Keratinocyte (primary cell): ENCODE data around the gene CSTB. TPM values are rescaled to one million over a fixed set of nuclear protein-coding genes. Genes with fewer than 3 reads are reported as not detected.

ENCODE experiments used
- DNase-seq: peaks from one replicate; pipeline ENCODE4 v3.0.0-alpha.2; 2011; ENCODE audit warnings: low read depth, missing footprints, low spot score
- FAIRE-seq: peaks from 2 replicates; lab custom pipeline; 2011; peaks lifted over from hg19 to GRCh38; lab: Jason Lieb, UNC
- H2AFZ ChIP-seq: 2 replicates; pipeline ENCODE4 v1.6.0; 2012; ENCODE audit warnings: low read length, control low read depth, inconsistent platforms; ENCODE audit not compliant: control insufficient read depth
- H3K27ac ChIP-seq: 2 replicates; pipeline ENCODE4 v1.5.1; 2011; ENCODE audit warnings: low read length; ENCODE audit not compliant: control insufficient read depth, insufficient read depth
- H3K27me3 ChIP-seq: 3 replicates; pipeline ENCODE4 v1.6.0; 2011; ENCODE audit warnings: low read length; ENCODE audit not compliant: control insufficient read depth, insufficient read depth; ENCODE audit errors: extremely low read depth
- H3K36me3 ChIP-seq, 2 experiments: 2 replicates in 1 of 2; 3 replicates in 1 of 2; pipeline ENCODE4 v1.5.1; 2011; ENCODE audit warnings: low read length in 2 of 2, mild to moderate bottlenecking in 1 of 2; ENCODE audit not compliant: control insufficient read depth in 2 of 2, insufficient read depth in 2 of 2; ENCODE audit errors: extremely low read depth in 1 of 2
- H3K4me1 ChIP-seq: 3 replicates; pipeline ENCODE4 v1.5.1; 2011; ENCODE audit warnings: low read length; ENCODE audit not compliant: control insufficient read depth, insufficient read depth; ENCODE audit errors: extremely low read depth
- H3K4me2 ChIP-seq: 3 replicates; pipeline ENCODE4 v1.6.0; 2011; ENCODE audit warnings: low read depth, low read length; ENCODE audit not compliant: control insufficient read depth, insufficient read depth; ENCODE audit errors: extremely low read depth
- H3K4me3 ChIP-seq, 3 experiments: fragments of 200-600 bp in 1 of 3; sonication (generic) in 1 of 3; 2 replicates in 2 of 3; 3 replicates in 1 of 3; pipeline ENCODE4 v1.5.1; 2011 to 2016; ENCODE audit warnings: low read length in 3 of 3, mild to moderate bottlenecking in 3 of 3, control low read depth in 2 of 3, inconsistent platforms in 1 of 3, low read depth in 1 of 3, mixed read lengths in 1 of 3, mixed run types in 1 of 3, moderate library complexity in 1 of 3; ENCODE audit not compliant: control insufficient read depth in 2 of 3, insufficient read depth in 2 of 3; ENCODE audit errors: extremely low read depth in 1 of 3
- H3K79me2 ChIP-seq: 2 replicates; pipeline ENCODE4 v1.6.0; 2012; ENCODE audit warnings: low read length; ENCODE audit not compliant: control insufficient read depth, insufficient read depth
- H3K9ac ChIP-seq: 3 replicates; pipeline ENCODE4 v1.6.0; 2011; ENCODE audit warnings: low read length; ENCODE audit not compliant: control insufficient read depth, insufficient read depth; ENCODE audit errors: extremely low read depth
- H3K9me1 ChIP-seq: 3 replicates; pipeline ENCODE4 v1.6.0; 2011; ENCODE audit warnings: low read length; ENCODE audit not compliant: control insufficient read depth, insufficient read depth; ENCODE audit errors: extremely low read depth
- H3K9me3 ChIP-seq: 2 replicates; pipeline ENCODE4 v1.5.1; 2012; ENCODE audit warnings: low read depth, low read length; ENCODE audit not compliant: control insufficient read depth
- H4K20me1 ChIP-seq: 3 replicates; pipeline ENCODE4 v1.6.0; 2011; ENCODE audit warnings: low read length; ENCODE audit not compliant: control insufficient read depth, insufficient read depth; ENCODE audit errors: extremely low read depth
- EZH2 ChIP-seq: IDR thresholded peaks from one replicate; pipeline ENCODE4 v1.6.1; 2012; ENCODE audit warnings: inconsistent platforms, mild to moderate bottlenecking, low read length, moderate library complexity
- dilution Hi-C: fragments of 300-500 bp; cut with MboI; formaldehyde crosslinking; loops from one replicate; pipeline ENCODE4 v1.7.0; 2020; ENCODE audit warnings: low sequenced_read_pairs; ENCODE audit not compliant: extremely low pct_ligation_motif_present
- polyA plus RNA-seq, 5 experiments: library from polyadenylated mRNA; depleted of rRNA in 3 of 5; stranded (reverse) in 3 of 5; stranded (forward) in 1 of 5; unstranded in 1 of 5; fragments of >200 nt; gene quantifications; 1 replicate in 1 of 5; 2 replicates in 3 of 5; 3 replicates in 1 of 5; pipeline versions ENCODE4 v1.2.1 to v1.2.3, GENCODE V29; 2011 to 2012; ENCODE audit warnings: missing spikeins in 2 of 5, low read depth in 1 of 5, low replicate concordance in 1 of 5
- TF ChIP-seq, protein P1 (sequence below), 3 experiments: IDR thresholded peaks in 1 of 3; conservative IDR thresholded peaks in 1 of 3; optimal IDR thresholded peaks in 1 of 3; 2 replicates in 2 of 3; 3 replicates in 1 of 3; pipeline versions ENCODE3 to v1.5.1; 2011; ENCODE audit warnings: low read length in 3 of 3, mild to moderate bottlenecking in 3 of 3, moderate library complexity in 2 of 3, control low read depth in 1 of 3, inconsistent platforms in 1 of 3; ENCODE audit not compliant: insufficient read depth in 2 of 3; ENCODE audit errors: extremely low read depth in 1 of 3

CSTB gene
- polyA plus RNA-seq, 1 donor (not counting 4 experiments of a cell fraction or from before 2014, with no cell fraction given) = 126 TPM

DNA sequence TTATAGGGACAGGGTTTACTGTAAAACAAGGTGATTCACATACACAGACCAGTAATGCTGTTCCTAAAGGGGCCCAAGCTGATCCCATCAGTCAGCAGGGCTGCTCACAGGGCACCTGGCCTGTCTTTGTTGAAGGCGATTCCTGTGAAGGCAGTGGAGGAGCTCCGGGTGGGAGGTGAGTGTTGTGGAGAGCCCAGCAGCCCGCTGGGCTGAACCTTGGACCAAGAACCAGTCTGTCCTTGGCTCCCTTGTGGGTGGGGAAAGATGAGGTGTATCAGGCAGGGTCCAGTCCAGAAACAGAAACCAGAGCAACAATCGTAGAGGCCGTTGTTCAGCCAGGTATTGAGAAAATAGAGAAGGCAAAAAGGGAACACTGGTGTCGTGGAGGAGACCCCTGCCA is 44.6 kb downstream of the CSTB start:
- no peaks in the 10 kb centered on the region for H3K27me3 ChIP-seq
- H3K9ac ChIP-seq = no peak overlapping the region
- peaks cover 11% of the 10 kb centered on the region for H4K20me1 ChIP-seq
- DNase-seq (no peak), FAIRE-seq (no peak)
- H3K4me3 ChIP-seq = no peak overlapping the region
- no peak overlapping the region for H3K4me2 ChIP-seq
- H3K4me1 ChIP-seq = peaks cover 37% of the 10 kb centered on the region
- H3K9me3 ChIP-seq = no peaks in the 10 kb centered on the region
- no peak overlapping the region for H3K27ac ChIP-seq
- no peak overlapping the region for H2AFZ ChIP-seq
- dilution Hi-C loops = no loop called here
- H3K79me2 ChIP-seq = peaks cover 87% of the 10 kb centered on the region
- peaks cover 16 to 42% of the 10 kb centered on the region in 2 experiments for H3K36me3 ChIP-seq
- TF ChIP-seq, protein P1, sequence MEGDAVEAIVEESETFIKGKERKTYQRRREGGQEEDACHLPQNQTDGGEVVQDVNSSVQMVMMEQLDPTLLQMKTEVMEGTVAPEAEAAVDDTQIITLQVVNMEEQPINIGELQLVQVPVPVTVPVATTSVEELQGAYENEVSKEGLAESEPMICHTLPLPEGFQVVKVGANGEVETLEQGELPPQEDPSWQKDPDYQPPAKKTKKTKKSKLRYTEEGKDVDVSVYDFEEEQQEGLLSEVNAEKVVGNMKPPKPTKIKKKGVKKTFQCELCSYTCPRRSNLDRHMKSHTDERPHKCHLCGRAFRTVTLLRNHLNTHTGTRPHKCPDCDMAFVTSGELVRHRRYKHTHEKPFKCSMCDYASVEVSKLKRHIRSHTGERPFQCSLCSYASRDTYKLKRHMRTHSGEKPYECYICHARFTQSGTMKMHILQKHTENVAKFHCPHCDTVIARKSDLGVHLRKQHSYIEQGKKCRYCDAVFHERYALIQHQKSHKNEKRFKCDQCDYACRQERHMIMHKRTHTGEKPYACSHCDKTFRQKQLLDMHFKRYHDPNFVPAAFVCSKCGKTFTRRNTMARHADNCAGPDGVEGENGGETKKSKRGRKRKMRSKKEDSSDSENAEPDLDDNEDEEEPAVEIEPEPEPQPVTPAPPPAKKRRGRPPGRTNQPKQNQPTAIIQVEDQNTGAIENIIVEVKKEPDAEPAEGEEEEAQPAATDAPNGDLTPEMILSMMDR (optimal IDR thresholded peaks at IDR 0.05 in 1 of 3, IDR thresholded peaks at IDR 0.05 in 1 of 3, conservative IDR thresholded peaks at IDR 0.05 in 1 of 3; ENCODE audit: extremely low read depth in 1 of 3, insufficient read depth in 2 of 3, low read length in 3 of 3) = no peak
- no peak for TF ChIP-seq EZH2
- H3K9me1 ChIP-seq = peaks cover 11% of the 10 kb centered on the region

DNA sequence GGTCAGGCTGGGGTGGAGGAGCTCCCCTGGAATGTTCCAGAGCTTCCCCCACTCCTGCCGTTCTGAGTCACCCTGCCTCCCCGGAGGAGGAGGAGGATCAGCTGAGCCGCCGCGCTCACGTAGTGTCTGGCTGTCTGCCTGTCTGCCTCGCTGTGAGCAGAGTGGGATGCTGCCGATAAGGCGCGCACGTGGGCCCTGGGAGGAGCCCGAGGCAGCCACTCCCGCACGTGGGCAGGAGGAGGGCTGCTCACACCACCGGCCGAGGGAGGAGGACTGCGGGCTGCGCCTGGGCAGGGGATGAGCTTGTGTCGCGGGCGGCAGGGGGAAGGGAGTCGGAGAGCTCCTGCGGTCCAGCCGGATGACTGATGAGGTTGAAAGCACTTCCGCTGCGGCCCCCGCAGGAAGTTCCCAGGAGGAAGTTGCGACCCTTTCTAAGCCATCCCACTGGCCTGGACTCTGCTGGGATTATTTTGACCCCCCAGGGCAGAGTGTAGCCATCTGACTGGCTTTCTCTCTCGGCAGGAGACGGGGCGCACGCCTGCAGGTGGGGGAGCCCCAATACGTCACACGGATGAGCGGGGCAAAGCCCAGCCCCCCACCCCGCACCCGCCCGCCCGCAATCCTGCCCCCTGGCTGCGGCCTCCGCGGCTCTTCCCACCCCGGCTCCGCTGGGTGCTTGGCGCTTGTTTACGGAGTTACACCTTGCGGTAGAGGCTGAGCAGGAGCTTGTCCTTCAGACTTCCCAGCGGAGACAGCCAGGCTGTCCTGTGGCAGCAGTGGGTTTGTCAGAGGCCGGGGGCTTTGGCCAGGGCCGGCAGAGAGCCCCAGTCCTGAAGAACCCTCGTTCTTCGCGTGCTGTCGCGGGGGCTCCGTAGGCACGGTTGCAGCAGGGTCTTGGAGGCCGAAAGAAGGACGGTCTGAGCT is 47.4 kb downstream of the CSTB start:
- no peaks in the 10 kb centered on the region for H3K9me3 ChIP-seq
- peak; percentile 81 for DNase-seq
- peak overlapping the region; percentile 75 for H3K9ac ChIP-seq
- peaks cover 11 to 22% of the 10 kb centered on the region in 2 experiments for H3K36me3 ChIP-seq
- peak overlapping the region; percentile 74 for H3K4me2 ChIP-seq
- H3K4me3 ChIP-seq = peak overlapping the region; percentile 27 to 66 (median 49)
- H3K4me1 ChIP-seq = peaks cover 45% of the 10 kb centered on the region
- H2AFZ ChIP-seq = peak overlapping the region; percentile 33
- peaks cover 11% of the 10 kb centered on the region for H3K9me1 ChIP-seq
- TF ChIP-seq, protein P1 (optimal IDR thresholded peaks at IDR 0.05 in 1 of 3, IDR thresholded peaks at IDR 0.05 in 1 of 3, conservative IDR thresholded peaks at IDR 0.05 in 1 of 3; ENCODE audit: extremely low read depth in 1 of 3, insufficient read depth in 2 of 3, low read length in 3 of 3) = no peak
- TF ChIP-seq EZH2 = no peak
- dilution Hi-C loops = no loop called here
- peak overlapping the region; percentile 88 for H3K27ac ChIP-seq
- H3K27me3 ChIP-seq = no peaks in the 10 kb centered on the region
- no peaks in the 10 kb centered on the region for H4K20me1 ChIP-seq
- peaks cover 77% of the 10 kb centered on the region for H3K79me2 ChIP-seq
- peak; percentile 71 for FAIRE-seq
